H1 (cell line): ENCODE results near the gene CPO. TPM values are rescaled to one million over a fixed set of nuclear protein-coding genes. Genes with fewer than 3 reads are reported as not detected.

Experiments used
- ATF3 ChIP-seq: IDR thresholded peaks from 2 replicates; pipeline ENCODE4 v1.6.1; 2011; ENCODE audit warnings: low read depth, mild to moderate bottlenecking, low read length; ENCODE audit not compliant: insufficient read depth
- BRCA1 ChIP-seq: IDR thresholded peaks from 2 replicates; pipeline ENCODE4 v1.6.1; 2012; ENCODE audit warnings: low read depth, low read length, improper control_type of control experiment
- CBX5 ChIP-seq: fragments of 300-800, 300-1000 bp; sonication (generic); IDR thresholded peaks from 2 replicates; pipeline ENCODE4 v1.7.1; 2016; ENCODE audit warnings: antibody characterized with exemption, low read length, low read depth
- EGR1 ChIP-seq: IDR thresholded peaks from 2 replicates; pipeline ENCODE4 v1.6.1; 2011; ENCODE audit warnings: low read depth, low read length, borderline replicate concordance
- EP300 ChIP-seq, 2 experiments: IDR thresholded peaks; 1 replicate in 1 of 2; 2 replicates in 1 of 2; pipeline ENCODE4 v1.6.1; 2011 to 2012; ENCODE audit warnings: low read depth in 2 of 2, low read length in 2 of 2, mild to moderate bottlenecking in 2 of 2, borderline replicate concordance in 1 of 2, inconsistent platforms in 1 of 2, moderate library complexity in 1 of 2
- EZH2 ChIP-seq: fragments of 200-600 bp; sonication (generic); IDR thresholded peaks from 2 replicates; pipeline ENCODE4 v1.7.1; 2012; ENCODE audit warnings: low read depth, mild to moderate bottlenecking, moderate library complexity, low read length, inconsistent platforms; ENCODE audit not compliant: severe bottlenecking
- GTF2F1 ChIP-seq: IDR thresholded peaks from 2 replicates; pipeline ENCODE4 v1.6.1; 2012; ENCODE audit warnings: low read depth, low read length, improper control_type of control experiment, borderline replicate concordance
- MAFK ChIP-seq: IDR thresholded peaks from 2 replicates; pipeline ENCODE4 v1.6.1; 2012; ENCODE audit warnings: low read depth, mild to moderate bottlenecking, improper control_type of control experiment, low read length
- NANOG ChIP-seq: IDR thresholded peaks from 2 replicates; pipeline ENCODE4 v1.6.1; 2011; ENCODE audit warnings: low read length, low read depth, mild to moderate bottlenecking, inconsistent platforms; ENCODE audit not compliant: insufficient read depth, poor library complexity, severe bottlenecking
- PHF8 ChIP-seq: fragments of 200-600 bp; sonication (generic); conservative IDR thresholded peaks from 2 replicates; pipeline ENCODE4 v1.7.1; 2012; ENCODE audit warnings: low read depth, mild to moderate bottlenecking, inconsistent platforms, low read length, moderate library complexity
- POLR2A ChIP-seq, 2 experiments: IDR thresholded peaks; 1 replicate in 1 of 2; 2 replicates in 1 of 2; pipeline ENCODE4 v1.6.1; 2011; ENCODE audit warnings: low read depth in 2 of 2, low read length in 2 of 2, mild to moderate bottlenecking in 2 of 2; ENCODE audit errors: control extremely low read depth in 1 of 2
- RBBP5 ChIP-seq: IDR thresholded peaks from 2 replicates; pipeline ENCODE4 v1.7.1; 2012; ENCODE audit warnings: low read depth, mild to moderate bottlenecking, inconsistent platforms, low read length, moderate library complexity, borderline replicate concordance
- RFX5 ChIP-seq: IDR thresholded peaks from 2 replicates; pipeline ENCODE4 v1.6.1; 2011; ENCODE audit warnings: low read depth, low read length, improper control_type of control experiment, borderline replicate concordance
- RNF2 ChIP-seq: fragments of 200-900, 300-1000 bp; sonication (generic); IDR thresholded peaks from 2 replicates; pipeline ENCODE4 v1.7.1; 2016; ENCODE audit warnings: borderline replicate concordance, low read depth, mild to moderate bottlenecking, antibody characterized with exemption, low read length; ENCODE audit not compliant: poor library complexity, severe bottlenecking; ENCODE audit errors: missing control alignments
- SIN3A ChIP-seq, 2 experiments: IDR thresholded peaks in 1 of 2; conservative IDR thresholded peaks in 1 of 2; 2 replicates each; pipeline ENCODE4 v1.6.1; 2011 to 2012; ENCODE audit warnings: low read length in 2 of 2, improper control_type of control experiment in 1 of 2, low read depth in 1 of 2, mild to moderate bottlenecking in 1 of 2
- SP4 ChIP-seq: IDR thresholded peaks from 2 replicates; pipeline ENCODE4 v1.6.1; 2012; ENCODE audit warnings: low read length, inconsistent platforms
- USF2 ChIP-seq: IDR thresholded peaks from 2 replicates; pipeline ENCODE4 v1.6.1; 2011; ENCODE audit warnings: low read length, improper control_type of control experiment
- ZNF274 ChIP-seq: IDR thresholded peaks from 2 replicates; pipeline ENCODE4 v1.7.0; 2012; ENCODE audit warnings: low read length, borderline replicate concordance; ENCODE audit errors: extremely low read depth
- polyA plus RNA-seq, 7 experiments: library from polyadenylated mRNA; depleted of rRNA in 3 of 7; stranded (reverse) in 5 of 7; unstranded in 2 of 7; fragments of >200 nt in 5 of 7; fragments of 200-250 nt in 2 of 7; gene quantifications; 1 replicate in 5 of 7; 2 replicates in 1 of 7; 4 replicates in 1 of 7; pipeline versions ENCODE4 v1.2.1 to v1.2.3, GENCODE V29; 2011 to 2013; ENCODE audit warnings: missing spikeins in 2 of 7, mixed read lengths in 2 of 7
- total RNA-seq: library from RNA; stranded (reverse); fragmentation: NEBNext Ultra II Directional; extraction: Animal tissue kit (Norgen Biotek cat#: 25700); gene quantifications from 2 replicates; pipeline ENCODE4 v1.2.1, GENCODE V29; 2021

Gene CPO
- total and polyA plus RNA-seq, 2 of the 8 experiments (the other 6 are each of a cell fraction or from before 2014, with no cell fraction given) = 1.3 TPM

- TF ChIP-seq EZH2 (no peak), ZNF274 (no peak), EGR1 (no peak), RBBP5 (peak; percentile 64; the same call in 1 of the 2 replicates), SP4 (no peak), POLR2A (IDR thresholded peaks at IDR 0.05; ENCODE audit: control extremely low read depth in 1 of 2, low read depth in 2 of 2, low read length in 2 of 2) (peak in 1 of 2 experiments; percentile 63; a peak in 2 of 3 replicates), RNF2 (no peak), PHF8 (no peak), SIN3A (conservative IDR thresholded peaks at IDR 0.05 in 1 of 2, IDR thresholded peaks at IDR 0.05 in 1 of 2; ENCODE audit: low read depth in 1 of 2, low read length in 2 of 2) (no peak), NANOG (no peak), EP300 (IDR thresholded peaks at IDR 0.05; ENCODE audit: borderline replicate concordance in 1 of 2, low read depth in 2 of 2, low read length in 2 of 2) (peak in 1 of 2 experiments; percentile 83; a peak in 1 of 3 replicates), RFX5 (no peak), ATF3 (0 out of 2 replicates have a peak, but pooled peaks have one; percentile 41), CBX5 (no peak), MAFK (no peak), GTF2F1 (no peak), BRCA1 (no peak), USF2 (no peak)
Measured at GRCh38 chr2:207008105-207008990, 69.0 kb downstream of the CPO start (continued).
